Ramos (cell line): Measurements from ENCODE around the gene OXNAD1.

Experiments
- in situ Hi-C: fragments of 300-500 bp; cut with MboI; formaldehyde crosslinking; loops from one replicate; pipeline ENCODE4 v1.14.3; 2022; ENCODE audit warnings: low sequenced_read_pairs; ENCODE audit not compliant: unreplicated experiment

The OXNAD1 gene

GRCh38 chr3:16266714-16267113 lies 1.7 kb downstream of the OXNAD1 start:
- in situ Hi-C loops = no loop called here

GRCh38 chr3:16270855-16271254 lies 5.8 kb downstream of the OXNAD1 start:
- in situ Hi-C loops = no loop called here

DNA sequence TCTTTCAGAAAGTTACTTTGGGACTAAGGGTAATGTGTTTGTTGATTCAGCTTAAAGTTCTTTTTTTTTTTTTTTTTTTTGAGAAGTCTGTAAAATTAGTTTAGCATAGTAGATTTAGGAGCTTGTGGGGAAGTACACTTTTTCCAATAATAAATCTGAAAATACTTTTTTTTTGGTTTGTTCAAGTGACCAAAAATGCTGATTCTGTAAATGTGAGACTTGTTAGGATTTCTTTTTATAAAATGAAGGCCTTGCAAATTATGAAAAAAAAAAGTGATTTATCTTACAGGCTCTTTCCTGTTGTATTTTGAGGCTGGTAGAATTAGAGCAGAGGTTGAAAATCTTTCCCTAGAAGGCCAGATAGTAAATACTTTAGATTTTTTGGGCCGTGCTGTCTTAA lies 7.6 kb downstream of the OXNAD1 start:
- in situ Hi-C loops = no loop called here

GRCh38 chr3:16273867-16274266 lies 8.9 kb downstream of the OXNAD1 start:
- in situ Hi-C loops = no loop called here

DNA sequence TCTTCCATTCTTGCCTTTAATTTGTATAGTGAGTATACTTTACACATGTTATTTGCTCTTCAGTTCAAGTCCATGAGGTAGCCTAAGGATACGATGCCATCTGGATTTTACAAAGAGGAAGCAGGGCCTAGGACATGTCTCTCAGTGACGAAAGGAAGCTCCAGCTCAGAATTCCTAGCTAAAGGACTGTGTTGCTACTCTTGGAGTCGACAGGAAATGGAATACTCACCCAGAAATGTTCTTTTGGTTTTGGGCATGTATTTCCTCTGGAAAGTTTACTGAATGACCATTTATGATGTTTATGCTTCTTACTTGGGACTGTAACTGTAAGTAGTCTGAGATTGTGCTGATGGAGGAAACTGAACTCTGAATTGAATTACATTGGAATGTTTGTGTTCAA lies 12.5 kb downstream of the OXNAD1 start:
- in situ Hi-C loops = loop anchor here (25.0 kb wide), 2 partner anchors 910 to 1135 kb away; no protein-coding TSS in a partner anchor

DNA sequence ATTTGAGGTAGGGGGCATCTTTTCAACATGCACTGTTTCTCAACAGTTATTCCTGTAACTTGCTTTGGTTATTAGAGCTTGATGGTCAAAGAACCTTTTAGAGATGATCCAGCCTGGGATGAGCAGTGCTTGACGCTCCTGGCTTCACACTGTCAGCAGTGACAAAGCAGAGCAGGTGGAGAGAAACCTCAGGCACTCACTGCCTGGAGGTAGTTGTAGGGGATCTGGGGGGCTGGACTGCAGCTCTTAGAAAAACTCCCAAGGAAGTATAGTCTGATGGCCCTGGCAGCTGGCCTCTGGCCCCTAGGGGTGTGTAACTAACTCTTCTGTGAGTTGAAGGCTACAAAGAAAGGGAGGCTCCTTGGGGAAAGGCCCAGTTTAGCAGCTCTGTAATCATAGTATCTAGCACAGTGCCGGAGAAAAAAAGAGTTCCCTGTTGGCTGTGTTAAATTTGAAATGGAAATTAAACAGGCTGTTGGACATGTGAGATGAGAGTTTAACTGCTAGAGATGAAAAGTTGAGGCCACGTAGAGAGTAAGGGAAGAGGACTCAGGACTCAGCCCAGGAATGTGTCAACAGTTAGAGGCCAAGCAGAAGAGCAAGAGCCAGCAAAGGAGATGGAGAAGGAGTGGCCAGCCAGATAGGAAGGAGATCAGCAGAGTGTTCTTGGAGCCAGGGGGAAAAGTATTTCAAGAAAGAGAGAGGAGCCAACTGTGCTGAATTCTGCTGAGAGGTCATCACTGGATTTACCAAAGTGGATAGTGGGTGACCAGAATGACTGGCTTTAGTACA lies 14.2 kb downstream of the OXNAD1 start:
- in situ Hi-C loops = loop anchor here (25.0 kb wide), 2 partner anchors 908 to 1133 kb away; no protein-coding TSS in a partner anchor

DNA sequence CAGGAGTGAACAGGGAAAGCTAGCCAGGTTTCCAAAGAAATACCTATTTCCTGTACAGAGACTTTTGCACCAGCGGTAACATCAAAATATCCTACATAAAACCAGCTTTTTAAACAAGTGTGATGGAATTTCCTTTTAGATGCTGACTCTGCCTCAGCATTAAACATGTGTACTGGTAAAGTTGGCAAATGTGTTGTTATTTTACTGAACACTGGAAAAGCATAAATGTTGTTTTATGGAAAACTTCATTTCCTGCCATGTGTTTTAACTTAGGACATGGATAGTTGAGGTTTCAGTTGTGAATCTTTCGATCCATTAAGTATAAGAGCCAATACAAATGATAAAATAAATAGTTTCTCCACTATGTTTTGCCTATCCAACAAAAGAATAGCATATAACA lies 15.7 kb downstream of the OXNAD1 start:
- in situ Hi-C loops = loop anchor here (25.0 kb wide), 2 partner anchors 907 to 1132 kb away; no protein-coding TSS in a partner anchor

DNA sequence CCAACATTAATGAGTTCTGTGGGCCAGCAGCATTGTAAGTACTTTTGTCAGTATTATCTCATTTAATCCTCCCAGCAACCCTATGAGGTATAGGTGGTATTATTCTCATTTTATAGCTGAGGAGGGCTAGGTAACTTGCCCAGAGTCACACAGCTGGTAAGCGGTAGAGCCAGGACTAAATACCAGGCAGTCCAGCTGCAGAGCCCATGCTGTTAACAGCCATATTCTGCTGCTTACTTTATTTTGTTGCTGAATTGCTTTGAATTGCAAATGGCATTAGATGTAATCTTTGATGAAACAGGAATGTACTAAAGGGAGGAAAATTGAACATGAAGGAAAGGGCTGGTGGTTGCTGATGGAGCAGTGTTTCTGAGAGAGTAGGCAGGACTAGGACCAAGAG lies 19.6 kb downstream of the OXNAD1 start:
- in situ Hi-C loops = loop anchor here (5.0 to 25.0 kb wide), 3 partner anchors 268 to 1128 kb away; no protein-coding TSS in a partner anchor

DNA sequence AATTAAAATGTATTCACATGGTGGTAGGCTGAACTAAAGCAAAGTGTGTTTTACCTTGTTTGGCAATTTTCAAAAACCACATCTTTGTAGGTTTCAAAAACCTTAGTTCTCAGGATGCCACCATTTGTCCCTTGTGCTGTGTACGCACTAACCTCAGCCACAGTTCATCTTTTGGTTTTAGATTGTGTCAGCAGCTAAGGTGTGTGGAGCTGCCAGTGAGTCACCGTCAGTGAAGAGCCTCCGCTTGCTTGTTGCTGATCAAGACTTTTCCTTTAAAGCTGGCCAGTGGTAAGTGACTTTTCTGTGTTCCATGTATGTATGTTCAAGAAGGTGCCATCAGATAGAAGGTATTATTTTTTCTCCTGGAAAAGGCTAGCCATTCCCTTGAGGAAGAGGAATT lies 21.1 kb downstream of the OXNAD1 start:
- in situ Hi-C loops = loop anchor here (5.0 to 25.0 kb wide), 3 partner anchors 266 to 1126 kb away; no protein-coding TSS in a partner anchor

- in situ Hi-C loops = loop anchor here (5.0 to 25.0 kb wide), 3 partner anchors 265 to 1125 kb away; no protein-coding TSS in a partner anchor
Observed at GRCh38 chr3:16286751-16287543, 21.9 kb downstream of the OXNAD1 start.

GRCh38 chr3:16288664-16289063 lies 23.7 kb downstream of the OXNAD1 start:
- in situ Hi-C loops = loop anchor here (5.0 to 25.0 kb wide), 3 partner anchors 264 to 1124 kb away; no protein-coding TSS in a partner anchor

DNA sequence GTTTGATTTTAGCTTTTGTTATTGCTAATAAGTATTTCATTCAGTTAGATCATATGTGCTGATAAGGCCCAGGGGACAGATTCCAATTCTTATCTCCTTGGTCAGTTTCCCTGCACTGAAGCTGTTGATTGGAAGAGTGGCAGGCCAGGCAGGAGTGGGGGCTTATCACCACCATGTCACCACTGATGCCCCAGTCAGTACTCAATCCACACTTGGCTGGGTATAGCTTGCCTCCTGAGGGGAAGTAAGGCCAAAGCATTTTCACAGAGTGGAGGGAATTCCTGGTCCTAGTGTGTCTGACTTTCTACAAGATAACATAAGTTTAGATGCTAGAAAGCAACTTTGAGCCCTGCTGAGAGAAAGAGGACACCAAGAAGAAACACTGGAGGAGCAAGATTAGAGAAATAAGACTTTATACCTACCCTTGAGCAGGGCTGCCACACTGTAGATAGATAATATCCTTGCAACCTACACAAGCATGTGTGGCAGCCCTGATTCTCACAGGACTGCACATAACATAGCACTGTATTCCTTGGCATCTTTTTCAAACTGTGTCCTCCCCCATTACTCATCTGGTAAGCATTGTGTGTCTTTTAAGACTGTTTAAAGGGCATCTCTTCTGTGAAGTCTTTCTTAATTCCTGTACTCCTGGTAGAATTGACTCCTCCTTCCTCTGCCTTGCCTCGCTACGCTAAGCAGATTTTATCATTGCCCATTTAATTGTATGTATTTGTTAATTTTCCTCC lies 24.3 kb downstream of the OXNAD1 start:
- in situ Hi-C loops = loop anchor here (5.0 to 25.0 kb wide), 3 partner anchors 263 to 1123 kb away; no protein-coding TSS in a partner anchor

DNA sequence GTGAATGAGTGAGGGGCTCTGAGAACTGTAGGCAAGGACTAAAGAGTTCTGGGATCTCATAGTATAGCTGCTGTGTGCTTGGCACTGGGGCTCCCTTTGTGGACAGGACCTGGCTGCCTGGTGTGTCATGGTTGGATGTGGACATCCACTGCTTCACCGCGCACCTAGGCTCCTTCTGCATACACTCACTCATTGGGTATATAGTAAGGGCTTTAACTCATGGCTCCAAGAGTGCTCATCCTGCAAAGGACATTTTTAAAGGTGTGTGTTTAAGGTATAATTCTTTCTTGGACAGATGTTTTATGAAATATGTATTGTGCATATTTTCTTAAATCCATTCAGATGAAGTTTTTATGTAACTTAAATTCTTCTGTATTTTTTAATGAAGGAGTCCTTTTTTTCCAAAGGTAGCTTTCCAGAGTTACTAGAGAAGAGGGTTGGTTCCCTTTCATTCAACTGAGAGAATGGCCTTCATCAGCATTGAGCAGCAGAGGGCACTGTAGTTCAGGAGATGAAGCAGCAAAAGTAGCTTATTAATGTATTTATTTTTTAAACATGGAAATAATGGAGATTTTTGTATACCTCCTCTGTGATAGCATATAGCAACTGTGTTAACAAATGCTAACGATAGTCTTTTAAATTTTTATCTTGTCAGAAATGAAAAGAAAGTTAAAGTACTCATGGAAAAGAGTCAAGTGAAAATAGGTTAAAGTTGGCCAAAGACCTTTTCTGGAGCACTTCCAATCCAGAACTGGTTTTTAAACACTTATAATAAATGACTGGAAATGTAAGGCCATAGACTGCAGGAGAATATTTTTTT lies 25.2 kb downstream of the OXNAD1 start:
- in situ Hi-C loops = loop anchor here (25.0 kb wide), 2 partner anchors 897 to 1122 kb away; no protein-coding TSS in a partner anchor

DNA sequence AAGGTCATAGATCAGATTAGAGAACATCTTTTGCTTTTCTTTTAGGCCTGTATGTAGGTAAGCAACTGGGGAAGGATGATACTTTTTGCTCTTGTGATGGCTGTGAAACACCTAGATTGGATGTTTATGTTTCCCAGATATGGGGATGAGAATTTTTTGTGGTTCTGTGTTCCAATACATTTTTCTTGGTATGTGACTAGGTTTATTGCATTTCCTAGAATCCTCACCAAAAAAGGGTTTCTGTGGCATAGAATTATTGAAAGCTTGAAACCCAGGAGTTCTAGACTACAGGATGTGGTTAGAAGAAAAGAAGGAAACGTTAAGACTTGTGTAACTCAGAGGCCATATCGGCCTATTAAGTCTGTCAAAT lies 25.8 kb downstream of the OXNAD1 start:
- in situ Hi-C loops = loop anchor here (25.0 kb wide), 2 partner anchors 896 to 1121 kb away; no protein-coding TSS in a partner anchor

- in situ Hi-C loops = loop anchor here (25.0 kb wide), 2 partner anchors 892 to 1117 kb away; no protein-coding TSS in a partner anchor
Observed at GRCh38 chr3:16294844-16295243, 29.8 kb downstream of the OXNAD1 start.

GRCh38 chr3:16295298-16295890 lies 30.4 kb downstream of the OXNAD1 start:
- in situ Hi-C loops = loop anchor here (25.0 kb wide), 2 partner anchors 892 to 1117 kb away; no protein-coding TSS in a partner anchor

DNA sequence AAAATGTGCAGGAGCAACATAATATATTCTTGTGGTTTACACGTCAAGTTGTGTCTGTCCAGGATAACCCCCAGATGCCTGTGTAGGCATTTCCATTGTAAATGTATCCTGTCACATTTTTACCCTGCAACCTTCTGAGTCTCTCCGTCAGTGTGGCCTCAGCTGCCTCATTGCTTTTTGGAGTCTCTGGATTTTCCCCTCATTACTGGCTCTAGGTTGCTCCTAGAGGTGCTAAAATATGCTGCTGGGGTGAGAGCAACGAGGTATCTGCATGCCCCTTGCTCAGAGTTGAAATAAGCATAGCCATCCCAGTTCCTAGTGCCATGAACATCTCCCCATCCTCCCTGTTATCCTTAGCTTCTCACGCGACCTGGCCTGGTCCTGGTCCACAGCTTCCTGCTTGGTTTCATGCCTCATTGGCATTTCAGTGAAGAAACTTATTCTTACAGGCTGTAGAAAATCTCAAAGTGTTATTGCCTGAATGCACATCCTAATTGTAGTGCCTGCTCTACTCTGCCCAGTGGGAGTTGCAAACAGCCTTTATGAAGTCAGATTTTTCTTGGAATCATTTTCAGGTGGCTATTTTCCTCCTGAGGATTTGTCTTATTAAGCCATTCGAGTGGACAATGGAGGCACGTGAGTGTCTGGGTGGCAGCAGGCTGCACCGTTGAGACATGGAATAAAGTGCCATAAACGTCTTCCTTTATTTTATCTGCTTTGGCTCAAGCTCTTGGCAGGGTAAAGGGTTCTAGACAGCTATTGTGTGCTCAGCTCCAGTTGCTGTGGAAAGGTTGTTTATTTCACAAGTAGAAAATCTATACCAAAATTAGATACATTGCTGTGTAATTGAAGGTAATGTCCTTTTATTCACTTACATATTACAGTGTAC lies 33.2 kb downstream of the OXNAD1 start:
- in situ Hi-C loops = loop anchor here (25.0 kb wide), 2 partner anchors 889 to 1114 kb away; no protein-coding TSS in a partner anchor
